Measurements from ENCODE around the gene TK1.

GRCh38 chr17:78137392-78138203 is 49.3 kb downstream of the TK1 start:
- TF ChIP-seq POLR2AphosphoS5 (IDR thresholded peaks at IDR 0.05): no peak
- peak in 1 of 2 donors; percentile 9 for TF ChIP-seq CTCF (IDR thresholded peaks at IDR 0.05)
- TF ChIP-seq POLR2A (IDR thresholded peaks at IDR 0.05): no peak
- no peak for TF ChIP-seq EP300 (IDR thresholded peaks at IDR 0.05)

All from suprapubic skin (tissue), 4 donors.